GM12878 (cell line): Measurements from ENCODE around the gene RBMS3.

Experiments
- CTCF ChIP-seq, 3 experiments: IDR thresholded peaks in 2 of 3; conservative IDR thresholded peaks in 1 of 3; 2 replicates each; pipeline ENCODE4 v1.5.1; 2011; ENCODE audit warnings: low read depth in 3 of 3, low read length in 3 of 3, mild to moderate bottlenecking in 3 of 3, control low read depth in 2 of 3, moderate library complexity in 2 of 3, inconsistent platforms in 1 of 3, mixed read lengths in 1 of 3; ENCODE audit not compliant: control insufficient read depth in 2 of 3, insufficient read depth in 1 of 3; ENCODE audit errors: extremely low read depth in 1 of 3
- EP300 ChIP-seq, 2 experiments: fragments of 150-350 bp in 1 of 2; IDR thresholded peaks; 2 replicates each; pipeline ENCODE4 v1.6.1; 2011 to 2012; ENCODE audit warnings: low read depth in 2 of 2, low read length in 2 of 2, borderline replicate concordance in 1 of 2, improper control_type of control experiment in 1 of 2, inconsistent platforms in 1 of 2; ENCODE audit not compliant: control insufficient read depth in 1 of 2
- HCFC1 ChIP-seq: fragments of 150-350 bp; IDR thresholded peaks from 2 replicates; pipeline ENCODE4 v1.6.1; 2014; ENCODE audit warnings: low read length
- MAX ChIP-seq: IDR thresholded peaks from 2 replicates; pipeline ENCODE4 v1.6.1; 2012; ENCODE audit warnings: low read depth, low read length, improper control_type of control experiment
- MXI1 ChIP-seq: fragments of 150-350 bp; IDR thresholded peaks from 2 replicates; pipeline ENCODE4 v1.6.1; 2011; ENCODE audit warnings: low read depth, mild to moderate bottlenecking, inconsistent platforms, low read length, improper control_type of control experiment
- MYC ChIP-seq: IDR thresholded peaks from 2 replicates; pipeline ENCODE4 v1.6.1; 2011; ENCODE audit warnings: mild to moderate bottlenecking, low read length, moderate library complexity, inconsistent platforms; ENCODE audit not compliant: insufficient read depth, insufficient replicate concordance, insufficient read length, severe bottlenecking
- NFYB ChIP-seq: IDR thresholded peaks from 2 replicates; pipeline ENCODE4 v1.6.1; 2011; ENCODE audit warnings: low read depth, mild to moderate bottlenecking, low read length, improper control_type of control experiment, moderate library complexity; ENCODE audit not compliant: insufficient read depth
- POLR2A ChIP-seq: IDR thresholded peaks from 2 replicates; pipeline ENCODE4 v1.6.1; 2011; ENCODE audit warnings: low read depth, mild to moderate bottlenecking, low read length
- RCOR1 ChIP-seq: conservative IDR thresholded peaks from 2 replicates; pipeline ENCODE4 v1.6.1; 2012; ENCODE audit warnings: low read depth, low read length, improper control_type of control experiment
- TCF7 ChIP-seq: IDR thresholded peaks from 2 replicates; pipeline ENCODE4 v1.6.1; 2014; ENCODE audit warnings: antibody characterized with exemption, borderline replicate concordance

DNA sequence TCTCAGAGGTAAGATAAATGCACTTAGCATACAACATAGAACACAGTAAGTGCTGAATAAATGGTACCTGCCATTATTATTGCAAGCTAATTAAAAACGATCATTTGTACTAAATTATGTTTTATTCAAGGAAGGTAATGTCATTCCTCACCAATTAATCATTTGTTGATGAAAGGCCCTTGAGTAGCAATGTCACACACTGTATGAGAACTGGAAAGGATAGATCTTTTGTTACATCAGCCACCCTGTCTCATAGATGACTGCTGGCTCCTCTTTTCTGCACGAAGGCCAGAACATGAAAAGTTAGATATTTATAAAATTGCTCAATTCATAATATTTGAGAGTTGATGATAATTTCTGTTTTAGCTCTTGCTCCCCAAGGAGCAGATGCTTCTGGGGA is 415.4 kb downstream of the RBMS3 start:
- TF ChIP-seq MAX (no peak), CTCF (IDR thresholded peaks at IDR 0.05 in 2 of 3, conservative IDR thresholded peaks at IDR 0.05 in 1 of 3; ENCODE audit: control insufficient read depth in 2 of 3, extremely low read depth in 1 of 3, insufficient read depth in 1 of 3, low read depth in 3 of 3, low read length in 3 of 3) (no peak), TCF7 (no peak), RCOR1 (no peak), MXI1 (no peak), POLR2A (no peak), MYC (no peak), EP300 (IDR thresholded peaks at IDR 0.05; ENCODE audit: borderline replicate concordance in 1 of 2, control insufficient read depth in 1 of 2, low read depth in 2 of 2, low read length in 2 of 2) (no peak), NFYB (no peak), HCFC1 (no peak)
